Spleen (tissue), 11 donors: ENCODE data around the gene PTPRN2. TPM values are rescaled to one million over a fixed set of nuclear protein-coding genes. Genes with fewer than 3 reads are reported as not detected.

Experiments used
- DNase-seq: peaks from one replicate; pipeline ENCODE4 v3.0.0-alpha.2; 2020
- H3K27ac ChIP-seq, 8 donors: fragments of 200-600 bp; sonication (generic) in 7 of 8; 1 replicate in 4 of 8; 2 replicates in 4 of 8; pipeline versions ENCODE4 v1.5.0 to v1.8.0; 2016 to 2021; ENCODE audit warnings: inconsistent platforms in 4 of 8, mild to moderate bottlenecking in 4 of 8, moderate library complexity in 1 of 8
- H3K27me3 ChIP-seq, 7 donors: fragments of 200-600 bp; sonication (generic) in 6 of 7; replicated peaks in 1 of 7; 1 replicate in 4 of 7; 2 replicates in 3 of 7; pipeline versions ENCODE4 v1.5.0 to v1.8.0; 2016 to 2021; ENCODE audit warnings: inconsistent platforms in 3 of 7, mild to moderate bottlenecking in 1 of 7
- H3K36me3 ChIP-seq, 6 donors: fragments of 200-600 bp; sonication (generic) in 5 of 6; 1 replicate in 4 of 6; 2 replicates in 2 of 6; pipeline versions ENCODE4 v1.5.0 to v1.8.0; 2016 to 2021; ENCODE audit warnings: inconsistent platforms in 2 of 6
- H3K4me1 ChIP-seq, 6 donors: fragments of 200-600 bp; sonication (generic) in 5 of 6; 1 replicate in 3 of 6; 2 replicates in 3 of 6; pipeline versions ENCODE4 v1.5.0 to v1.8.0; 2016 to 2021; ENCODE audit warnings: inconsistent platforms in 3 of 6
- H3K4me3 ChIP-seq, 8 donors: fragments of 200-600 bp; sonication (generic) in 7 of 8; 1 replicate in 4 of 8; 2 replicates in 4 of 8; pipeline versions ENCODE4 v1.5.0 to v1.8.0; 2016 to 2021; ENCODE audit warnings: inconsistent platforms in 4 of 8, mild to moderate bottlenecking in 4 of 8, moderate library complexity in 2 of 8
- H3K9me3 ChIP-seq, 8 donors: fragments of 200-600 bp; sonication (generic) in 7 of 8; 1 replicate in 4 of 8; 2 replicates in 4 of 8; pipeline versions ENCODE4 v1.5.0 to v1.8.0; 2016 to 2021; ENCODE audit warnings: inconsistent platforms in 4 of 8
- POLR2A ChIP-seq, 3 donors: fragments of 450-650 bp; IDR thresholded peaks; one replicate each; pipeline ENCODE4 v1.5.1; 2017; ENCODE audit warnings: antibody characterized with exemption in 3 of 3, mild to moderate bottlenecking in 1 of 3
- POLR2AphosphoS5 ChIP-seq, 3 donors: sonication (generic); formaldehyde crosslinking; IDR thresholded peaks; one replicate each; pipeline ENCODE4 v1.5.1; 2017; ENCODE audit warnings: antibody characterized with exemption in 3 of 3
- WGBS, 5 donors: extraction: QIAGEN DNeasy Blood & Tissue Kit in 3 of 5; methylation state at CpG; one replicate each; pipeline versions ENCODE4 v1.1.5 to v1.1.7; 2013 to 2018; 5-methylcytosine and 5-hydroxymethylcytosine counted together
- intact Hi-C: fragments of 100-400 bp; cut with DNase I; formaldehyde crosslinking; loops from one replicate; pipeline ENCODE4 v1.15.0; 2023; ENCODE audit warnings: low total_unique reads
- polyA plus RNA-seq, 3 donors: library from polyadenylated mRNA; stranded (reverse); fragments of 200-250 nt; gene quantifications; one replicate each; pipeline ENCODE4 v1.2.1, GENCODE V29; 2013
- total RNA-seq, 7 donors: library from RNA; depleted of rRNA in 3 of 7; stranded (reverse); fragments of >200 nt in 3 of 7; fragmentation: NEBNext Ultra II Directional in 4 of 7; extraction: Animal tissue kit (Norgen Biotek cat#: 25700) in 4 of 7; gene quantifications; one replicate each; pipeline versions ENCODE4 v1.1.0 to v1.2.1, GENCODE V29; 2016 to 2021
- TF ChIP-seq, protein P1 (sequence below), 11 experiments: fragments of 200-600 bp in 7 of 11; fragments of 450-650 bp in 4 of 11; sonication (generic) in 4 of 11; IDR thresholded peaks in 8 of 11; conservative IDR thresholded peaks in 3 of 11; 1 replicate in 7 of 11; 2 replicates in 4 of 11; pipeline versions ENCODE4 v1.4.0 to v1.8.0; 2016 to 2021; ENCODE audit warnings: antibody characterized with exemption in 11 of 11, inconsistent platforms in 4 of 11, mild to moderate bottlenecking in 1 of 11
- donor health status: healthy with polysubstance abuse.
- donor health status: DM: no; HTN: no; CAD: no; lungs with moderate emphysema.
- donor health status: DM: no; HTN: no; CAD: no.
- donor health status: Bipolar disorder and iron deficiency.
- donor health status: healthy.
- donor health status: DM: no; HTN: no; CAD: no.
- donor health status: DM: yes; HTN: yes; CAD: no.

PTPRN2 gene
- total and polyA plus RNA-seq, 10 donors: 7.0 to 22.8 (median 16.8) TPM

DNA sequence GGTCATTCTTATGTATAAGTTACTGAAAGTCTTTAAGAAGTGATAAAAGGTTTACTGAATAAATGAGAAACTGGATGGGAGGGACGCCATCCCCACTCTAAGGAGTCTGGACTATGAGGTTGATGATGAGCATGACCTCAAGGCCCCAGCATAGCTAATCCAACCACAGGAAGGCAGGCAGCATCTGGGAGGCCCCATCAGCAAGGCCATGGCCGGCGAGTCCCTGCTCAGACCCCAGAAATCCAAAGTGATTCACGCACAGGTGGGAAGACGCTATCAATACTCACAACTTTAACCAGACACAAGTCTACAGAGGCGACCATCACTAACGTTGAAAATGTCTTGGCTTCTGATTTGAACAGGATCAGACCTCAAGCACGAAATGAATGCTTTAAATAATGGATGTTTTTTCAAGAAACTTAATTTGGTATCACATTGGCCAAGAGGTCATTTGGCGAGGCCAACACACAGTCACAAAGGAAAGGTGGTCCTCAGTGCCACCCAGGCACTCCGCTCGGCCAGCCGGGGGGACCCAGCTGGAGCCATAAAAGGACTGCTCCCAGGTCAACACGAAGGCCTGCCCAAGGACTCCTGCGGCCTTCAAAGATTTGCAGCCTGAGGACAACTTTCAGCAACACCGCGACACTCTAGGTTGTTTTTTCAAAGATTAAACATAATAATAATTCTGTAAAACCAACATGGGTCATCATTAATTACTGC lies 228.5 kb downstream of the PTPRN2 start:
- Histone ChIP-seq H3K36me3 (no peaks in the 10 kb centered on the region), H3K27ac (no peak overlapping the region), H3K27me3 (peaks cover 0 to 33% (median 0%) of the 10 kb centered on the region in 7 donors), H3K9me3 (peaks cover 0 to 18% (median 17%) of the 10 kb centered on the region in 8 donors), H3K4me3 (no peak overlapping the region), H3K4me1 (no peaks in the 10 kb centered on the region)
- TF ChIP-seq, protein P1, sequence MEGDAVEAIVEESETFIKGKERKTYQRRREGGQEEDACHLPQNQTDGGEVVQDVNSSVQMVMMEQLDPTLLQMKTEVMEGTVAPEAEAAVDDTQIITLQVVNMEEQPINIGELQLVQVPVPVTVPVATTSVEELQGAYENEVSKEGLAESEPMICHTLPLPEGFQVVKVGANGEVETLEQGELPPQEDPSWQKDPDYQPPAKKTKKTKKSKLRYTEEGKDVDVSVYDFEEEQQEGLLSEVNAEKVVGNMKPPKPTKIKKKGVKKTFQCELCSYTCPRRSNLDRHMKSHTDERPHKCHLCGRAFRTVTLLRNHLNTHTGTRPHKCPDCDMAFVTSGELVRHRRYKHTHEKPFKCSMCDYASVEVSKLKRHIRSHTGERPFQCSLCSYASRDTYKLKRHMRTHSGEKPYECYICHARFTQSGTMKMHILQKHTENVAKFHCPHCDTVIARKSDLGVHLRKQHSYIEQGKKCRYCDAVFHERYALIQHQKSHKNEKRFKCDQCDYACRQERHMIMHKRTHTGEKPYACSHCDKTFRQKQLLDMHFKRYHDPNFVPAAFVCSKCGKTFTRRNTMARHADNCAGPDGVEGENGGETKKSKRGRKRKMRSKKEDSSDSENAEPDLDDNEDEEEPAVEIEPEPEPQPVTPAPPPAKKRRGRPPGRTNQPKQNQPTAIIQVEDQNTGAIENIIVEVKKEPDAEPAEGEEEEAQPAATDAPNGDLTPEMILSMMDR (IDR thresholded peaks at IDR 0.05 in 8 of 11, conservative IDR thresholded peaks at IDR 0.05 in 3 of 11): no peak
- TF ChIP-seq POLR2A (IDR thresholded peaks at IDR 0.05) (no peak), POLR2AphosphoS5 (IDR thresholded peaks at IDR 0.05) (no peak)
- intact Hi-C loops: no loop called here
- peak; percentile 44 for DNase-seq
- 79 to 88% (median 84%) methylated on average over 16 of the region's 16 CpGs for WGBS, 5 donors

- Histone ChIP-seq H3K27me3 (peaks cover 0 to 39% (median 0%) of the 10 kb centered on the region in 7 donors), H3K36me3 (no peaks in the 10 kb centered on the region), H3K4me3 (no peak overlapping the region), H3K9me3 (peaks cover 0 to 24% (median 19%) of the 10 kb centered on the region in 8 donors), H3K4me1 (no peaks in the 10 kb centered on the region), H3K27ac (no peak overlapping the region)
- 78 to 90% (median 87%) methylated on average over 26 of the region's 26 CpGs for WGBS, 5 donors
- peak; percentile 48 for DNase-seq
- intact Hi-C loops: no loop called here
- TF ChIP-seq POLR2AphosphoS5 (IDR thresholded peaks at IDR 0.05): no peak
- TF ChIP-seq, protein P1 (IDR thresholded peaks at IDR 0.05 in 8 of 11, conservative IDR thresholded peaks at IDR 0.05 in 3 of 11): no peak
- TF ChIP-seq POLR2A (IDR thresholded peaks at IDR 0.05): no peak
Observed at GRCh38 chr7:158357898-158358821, 229.5 kb downstream of the PTPRN2 start.

- DNase-seq: peak; percentile 57
- H3K4me3 ChIP-seq: no peak overlapping the region
- TF ChIP-seq, protein P1 (IDR thresholded peaks at IDR 0.05 in 8 of 11, conservative IDR thresholded peaks at IDR 0.05 in 3 of 11): no peak
- TF ChIP-seq POLR2A (IDR thresholded peaks at IDR 0.05) (no peak), POLR2AphosphoS5 (IDR thresholded peaks at IDR 0.05) (no peak)
- H3K36me3 ChIP-seq: no peaks in the 10 kb centered on the region
- H3K9me3 ChIP-seq: peaks cover 0 to 24% (median 19%) of the 10 kb centered on the region in 8 donors
- peaks cover 0 to 39% (median 0%) of the 10 kb centered on the region in 7 donors for H3K27me3 ChIP-seq
- WGBS, 5 donors: 88 to 93% (median 90%) methylated on average over 24 to 30 of the region's 30 CpGs
- H3K4me1 ChIP-seq: no peaks in the 10 kb centered on the region
- intact Hi-C loops: no loop called here
- H3K27ac ChIP-seq: no peak overlapping the region
Observed at GRCh38 chr7:158357106-158357897, 230.3 kb downstream of the PTPRN2 start.
